Endothelial cell of umbilical vein (primary cell): Measurements from ENCODE around the gene CBX2. TPM values are rescaled to one million over a fixed set of nuclear protein-coding genes. Genes with fewer than 3 reads are reported as not detected.

ENCODE experiments used
- BruUV-seq: library from RNA; stranded (reverse); fragments of 400-500 nt; replicated peaks from 2 replicates; lab custom pipeline; 2021; lab: Mats Ljungman, UMichigan
- CTCF ChIA-PET: fragments of 300-600, 350-600 bp; sonication (Branson Sonifier 250); formaldehyde crosslinking; loops from one replicate; lab custom pipeline; 2021; ENCODE audit warnings: antibody characterized with exemption, inconsistent platforms; lab: Charles Lee
- POLR2A ChIA-PET: fragments of 300-600, 350-600 bp; sonication (Branson Sonifier 250); formaldehyde crosslinking; loops from one replicate; lab custom pipeline; 2021; ENCODE audit warnings: antibody characterized with exemption, inconsistent platforms; lab: Charles Lee
- DNase-seq: peaks from one replicate; pipeline ENCODE4 v3.0.0-alpha.2; 2011; ENCODE audit warnings: low read depth, low spot score
- FAIRE-seq: peaks from 2 replicates; lab custom pipeline; 2011; peaks lifted over from hg19 to GRCh38; lab: Jason Lieb, UNC
- H2AFZ ChIP-seq: 2 replicates; pipeline ENCODE4 v1.6.0; 2012; ENCODE audit warnings: low read depth, low read length, control low read depth, inconsistent platforms
- H3K27ac ChIP-seq: 2 replicates; pipeline ENCODE4 v1.5.1; 2011; ENCODE audit warnings: low read depth, mild to moderate bottlenecking, control low read depth, low read length, moderate library complexity; ENCODE audit not compliant: insufficient read depth
- H3K27me3 ChIP-seq, 2 experiments: 2 replicates each; pipeline versions ENCODE4 v1.6.0 to v1.6.1; 2011; ENCODE audit warnings: low read length in 2 of 2, mixed read lengths in 1 of 2; ENCODE audit not compliant: control insufficient read depth in 2 of 2, insufficient read depth in 2 of 2
- H3K36me3 ChIP-seq, 2 experiments: 2 replicates in 1 of 2; 3 replicates in 1 of 2; pipeline ENCODE4 v1.5.1; 2011; ENCODE audit warnings: low read length in 2 of 2, mild to moderate bottlenecking in 1 of 2, moderate library complexity in 1 of 2; ENCODE audit not compliant: control insufficient read depth in 2 of 2, insufficient read depth in 2 of 2; ENCODE audit errors: extremely low read depth in 1 of 2
- H3K4me1 ChIP-seq: 3 replicates; pipeline ENCODE4 v1.5.1; 2011; ENCODE audit warnings: mild to moderate bottlenecking, low read length; ENCODE audit not compliant: control insufficient read depth, insufficient read depth; ENCODE audit errors: extremely low read depth
- H3K4me2 ChIP-seq: 2 replicates; pipeline ENCODE4 v1.6.1; 2011; ENCODE audit warnings: low read length, control low read depth, mixed read lengths; ENCODE audit not compliant: insufficient read depth
- H3K4me3 ChIP-seq, 3 experiments: fragments of 200-600 bp in 1 of 3; sonication (generic), shearing (Covaris generic) in 1 of 3; replicated peaks in 1 of 3; 2 replicates each; pipeline ENCODE4 v1.5.1; 2011 to 2016; ENCODE audit warnings: control low read depth in 3 of 3, low read length in 3 of 3, mild to moderate bottlenecking in 2 of 3, inconsistent platforms in 1 of 3, low read depth in 1 of 3, moderate library complexity in 1 of 3; ENCODE audit not compliant: insufficient read depth in 1 of 3
- H3K79me2 ChIP-seq: 2 replicates; pipeline ENCODE4 v1.6.0; 2012; ENCODE audit warnings: low read length, inconsistent platforms; ENCODE audit not compliant: control insufficient read depth, insufficient read depth
- H3K9ac ChIP-seq: replicated peaks from 2 replicates; pipeline ENCODE3; 2011; ENCODE audit warnings: low read length, control low read depth; ENCODE audit not compliant: insufficient read depth; ENCODE audit errors: extremely low read depth
- H3K9me1 ChIP-seq: replicated peaks from 3 replicates; pipeline ENCODE4 v1.6.0; 2011; ENCODE audit warnings: mild to moderate bottlenecking, low read length; ENCODE audit not compliant: control insufficient read depth, insufficient read depth; ENCODE audit errors: extremely low read depth
- H3K9me3 ChIP-seq: replicated peaks from 2 replicates; pipeline ENCODE4 v1.5.1; 2012; ENCODE audit warnings: low read length, inconsistent platforms; ENCODE audit not compliant: control insufficient read depth, insufficient read depth
- H4K20me1 ChIP-seq: replicated peaks from 2 replicates; pipeline ENCODE3; 2011; ENCODE audit warnings: mild to moderate bottlenecking, low read length; ENCODE audit not compliant: control insufficient read depth, insufficient read depth; ENCODE audit errors: extremely low read depth
- EZH2 ChIP-seq: IDR thresholded peaks from 2 replicates; pipeline ENCODE4 v1.6.1; 2012; ENCODE audit warnings: borderline replicate concordance, low read depth, mild to moderate bottlenecking, moderate library complexity, low read length, inconsistent platforms; ENCODE audit not compliant: severe bottlenecking
- FOS ChIP-seq: IDR thresholded peaks from 2 replicates; pipeline ENCODE4 v1.6.1; 2011; ENCODE audit warnings: mild to moderate bottlenecking, low read length, moderate library complexity, borderline replicate concordance; ENCODE audit not compliant: insufficient read depth
- GATA2 ChIP-seq: IDR thresholded peaks from 2 replicates; pipeline ENCODE4 v1.7.0; 2011; ENCODE audit warnings: low read depth, mild to moderate bottlenecking, moderate library complexity, mixed read lengths, low read length; ENCODE audit not compliant: insufficient read length, insufficient read depth
- JUN ChIP-seq: IDR thresholded peaks from 2 replicates; pipeline ENCODE4 v1.6.1; 2011; ENCODE audit warnings: borderline replicate concordance, low read depth; ENCODE audit not compliant: insufficient read length, insufficient read depth
- MYC ChIP-seq: IDR thresholded peaks from one replicate; pipeline ENCODE4 v1.6.1; 2011; ENCODE audit warnings: mild to moderate bottlenecking, low read depth, low read length
- POLR2A ChIP-seq: IDR thresholded peaks from 2 replicates; pipeline ENCODE4 v1.6.1; 2012; ENCODE audit warnings: low read depth, mild to moderate bottlenecking, control low read depth, low read length
- POLR2AphosphoS5 ChIP-seq: IDR thresholded peaks from 2 replicates; pipeline ENCODE4 v1.6.1; 2012; ENCODE audit warnings: low read depth, mild to moderate bottlenecking, control low read depth, low read length, moderate library complexity; ENCODE audit not compliant: insufficient read depth
- dilution Hi-C: fragments of 300-500 bp; cut with MboI; formaldehyde crosslinking; loops from one replicate; pipeline ENCODE4 v1.15.0; 2019; ENCODE audit warnings: low sequenced_read_pairs; ENCODE audit not compliant: extremely low pct_ligation_motif_present
- intact Hi-C: fragments of 100-400 bp; cut with micrococcal nuclease; formaldehyde crosslinking; loops from one replicate; pipeline ENCODE4 v1.10.0; 2022
- polyA plus RNA-seq, 4 experiments: library from polyadenylated mRNA; depleted of rRNA in 3 of 4; stranded (reverse) in 3 of 4; unstranded in 1 of 4; fragments of >200 nt; gene quantifications; 2 replicates each; pipeline versions ENCODE4 v1.2.1 to v1.2.3, GENCODE V29; 2011 to 2012; ENCODE audit warnings: missing spikeins in 1 of 4
- total RNA-seq: library from RNA; stranded (reverse); gene quantifications from 2 replicates; pipeline ENCODE4 v1.2.3, GENCODE V29; 2021
- TF ChIP-seq, protein P1 (sequence below): IDR thresholded peaks from 2 replicates; pipeline ENCODE4 v1.6.1; 2011; ENCODE audit not compliant: insufficient read depth, insufficient read length
- TF ChIP-seq, protein P2 (sequence below), 2 donors: IDR thresholded peaks; 1 replicate in 1 of 2; 2 replicates in 1 of 2; pipeline ENCODE4 v1.5.1; 2011; ENCODE audit warnings: low read length in 2 of 2, mild to moderate bottlenecking in 2 of 2, moderate library complexity in 2 of 2, control low read depth in 1 of 2, inconsistent platforms in 1 of 2, low read depth in 1 of 2; ENCODE audit not compliant: insufficient read depth in 1 of 2; ENCODE audit errors: extremely low read depth in 1 of 2

Gene CBX2
- total and polyA plus RNA-seq, 2 donors (not counting 3 experiments of a cell fraction or from before 2014, with no cell fraction given): 10.5 to 20.0 TPM

DNA sequence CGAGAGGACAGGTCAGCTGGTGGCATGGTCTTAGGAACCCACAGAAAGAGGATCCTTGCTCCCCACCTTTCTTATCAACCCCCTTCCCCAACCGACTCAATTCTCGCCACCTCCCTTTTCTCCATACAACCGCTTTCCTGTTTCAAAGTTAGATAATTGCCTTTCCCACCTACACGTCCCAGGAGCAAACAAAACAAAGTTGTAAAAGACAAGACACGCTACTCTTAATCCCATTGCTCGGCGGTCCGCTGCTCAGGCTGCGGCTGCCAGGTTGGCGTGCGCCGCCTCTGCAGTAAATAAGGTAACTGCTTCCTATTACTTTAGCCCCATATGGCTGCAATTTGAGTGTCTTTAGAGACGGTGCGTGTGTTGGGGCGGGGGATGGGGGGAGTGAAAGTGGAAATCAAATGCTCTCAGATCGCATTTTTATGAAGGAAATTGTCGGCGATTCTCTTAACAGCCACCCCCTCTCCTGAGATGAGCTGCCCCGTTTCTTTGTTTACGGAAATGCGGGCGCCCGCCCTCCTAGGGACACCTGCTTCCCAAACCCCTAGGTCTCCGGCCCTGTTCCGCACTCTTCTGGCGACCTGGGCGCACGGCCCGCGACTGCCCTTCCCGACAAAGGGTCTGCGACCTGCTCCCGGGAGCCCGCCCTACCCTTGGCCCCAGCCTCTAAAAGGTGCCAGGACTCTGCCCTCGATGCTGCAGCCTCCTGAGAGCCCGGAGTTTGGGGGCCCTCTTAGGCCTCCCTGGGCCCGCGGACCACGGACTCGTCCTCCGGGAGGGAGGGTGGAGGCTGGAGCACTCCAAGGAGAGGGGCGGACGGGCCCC is 22.6 kb downstream of the CBX2 start:
- no peak overlapping the region for H3K4me3 ChIP-seq
- CTCF ChIA-PET: interaction anchor here (0.6 to 2.2 kb wide), 4 partner anchors 10 to 35 kb away, joined by 3 to 9 read pairs (median 3); no protein-coding TSS in a partner anchor
- no peak overlapping the region for H3K27ac ChIP-seq
- no peaks in the 10 kb centered on the region for H3K9me1 ChIP-seq
- no TSS peak for BruUV-seq
- dilution Hi-C loops (no loop called here), intact Hi-C loops (no loop called here)
- TF ChIP-seq, protein P1, sequence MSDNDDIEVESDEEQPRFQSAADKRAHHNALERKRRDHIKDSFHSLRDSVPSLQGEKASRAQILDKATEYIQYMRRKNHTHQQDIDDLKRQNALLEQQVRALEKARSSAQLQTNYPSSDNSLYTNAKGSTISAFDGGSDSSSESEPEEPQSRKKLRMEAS: no peak
- TF ChIP-seq JUN: no peak
- TF ChIP-seq, protein P2, sequence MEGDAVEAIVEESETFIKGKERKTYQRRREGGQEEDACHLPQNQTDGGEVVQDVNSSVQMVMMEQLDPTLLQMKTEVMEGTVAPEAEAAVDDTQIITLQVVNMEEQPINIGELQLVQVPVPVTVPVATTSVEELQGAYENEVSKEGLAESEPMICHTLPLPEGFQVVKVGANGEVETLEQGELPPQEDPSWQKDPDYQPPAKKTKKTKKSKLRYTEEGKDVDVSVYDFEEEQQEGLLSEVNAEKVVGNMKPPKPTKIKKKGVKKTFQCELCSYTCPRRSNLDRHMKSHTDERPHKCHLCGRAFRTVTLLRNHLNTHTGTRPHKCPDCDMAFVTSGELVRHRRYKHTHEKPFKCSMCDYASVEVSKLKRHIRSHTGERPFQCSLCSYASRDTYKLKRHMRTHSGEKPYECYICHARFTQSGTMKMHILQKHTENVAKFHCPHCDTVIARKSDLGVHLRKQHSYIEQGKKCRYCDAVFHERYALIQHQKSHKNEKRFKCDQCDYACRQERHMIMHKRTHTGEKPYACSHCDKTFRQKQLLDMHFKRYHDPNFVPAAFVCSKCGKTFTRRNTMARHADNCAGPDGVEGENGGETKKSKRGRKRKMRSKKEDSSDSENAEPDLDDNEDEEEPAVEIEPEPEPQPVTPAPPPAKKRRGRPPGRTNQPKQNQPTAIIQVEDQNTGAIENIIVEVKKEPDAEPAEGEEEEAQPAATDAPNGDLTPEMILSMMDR (IDR thresholded peaks at IDR 0.05; ENCODE audit: extremely low read depth in 1 of 2, insufficient read depth in 1 of 2, low read depth in 1 of 2, low read length in 2 of 2): no peak
- TF ChIP-seq POLR2AphosphoS5: no peak
- no peak for TF ChIP-seq GATA2
- TF ChIP-seq FOS: no peak
- no peak for TF ChIP-seq POLR2A
- no peak for TF ChIP-seq EZH2
- no peak for TF ChIP-seq MYC
- no peaks in the 10 kb centered on the region for H3K79me2 ChIP-seq
- H3K9ac ChIP-seq: no peak overlapping the region
- H3K4me2 ChIP-seq: no peak overlapping the region
- H4K20me1 ChIP-seq: no peaks in the 10 kb centered on the region
- POLR2A ChIA-PET: no interaction called here
- H3K36me3 ChIP-seq: no peaks in the 10 kb centered on the region
- DNase-seq: no peak
- no peak for FAIRE-seq
- peaks cover 13% of the 10 kb centered on the region for H3K4me1 ChIP-seq
- peaks cover 69 to 78% of the 10 kb centered on the region in 2 experiments for H3K27me3 ChIP-seq
- no peaks in the 10 kb centered on the region for H3K9me3 ChIP-seq
- H2AFZ ChIP-seq: no peak overlapping the region
